CD4-positive, alpha-beta T cell (primary cell): ENCODE data around the gene ADCY4. TPM values are rescaled to one million over a fixed set of nuclear protein-coding genes. Genes with fewer than 3 reads are reported as not detected.

Experiments used
- ATAC-seq: fragments of 200-7000 bp; cut with Tn5 transposase; one replicate; pipeline ENCODE4 v1.10.0; 2022; ENCODE audit warnings: mild to moderate bottlenecking; ENCODE audit not compliant: poor library complexity
- CTCF ChIA-PET: fragments of 350-600 bp; sonication (Branson Sonifier 250); formaldehyde crosslinking; loops from one replicate; lab custom pipeline; 2021; ENCODE audit warnings: antibody characterized with exemption, inconsistent platforms; lab: Charles Lee
- POLR2A ChIA-PET: fragments of 350-600 bp; sonication (Branson Sonifier 250); formaldehyde crosslinking; loops from one replicate; lab custom pipeline; 2021; ENCODE audit warnings: antibody characterized with exemption, inconsistent platforms; lab: Charles Lee
- DNase-seq, 14 experiments: peaks; one replicate each; pipeline ENCODE4 v3.0.0-alpha.2; 2013 to 2020; ENCODE audit warnings: mixed read lengths in 2 of 14
- H3K27ac ChIP-seq, 2 donors: one replicate each; pipeline versions ENCODE4 v1.5.1 to v1.7.0; 2013; ENCODE audit warnings: low read length in 2 of 2, low read depth in 1 of 2, mild to moderate bottlenecking in 1 of 2
- H3K27me3 ChIP-seq, 2 experiments: 1 replicate in 1 of 2; 2 replicates in 1 of 2; pipeline versions ENCODE4 v1.6.1 to v1.7.0; 2013; ENCODE audit warnings: low read length in 2 of 2, control low read depth in 1 of 2, mild to moderate bottlenecking in 1 of 2, moderate library complexity in 1 of 2; ENCODE audit not compliant: insufficient read depth in 2 of 2, control insufficient read depth in 1 of 2
- H3K36me3 ChIP-seq: one replicate; pipeline ENCODE4 v1.6.1; 2013; ENCODE audit warnings: low read length, control low read depth; ENCODE audit not compliant: insufficient read depth
- H3K4me1 ChIP-seq: one replicate; pipeline ENCODE4 v1.6.1; 2013; ENCODE audit warnings: low read length, control low read depth; ENCODE audit not compliant: insufficient read depth
- H3K4me3 ChIP-seq: one replicate; pipeline ENCODE4 v1.5.1; 2013; ENCODE audit warnings: mild to moderate bottlenecking, low read length, moderate library complexity
- H3K9me3 ChIP-seq, 2 experiments: 1 replicate in 1 of 2; 2 replicates in 1 of 2; pipeline versions ENCODE4 v1.6.1 to v1.7.0; 2013; ENCODE audit warnings: low read length in 2 of 2, mild to moderate bottlenecking in 2 of 2, control low read depth in 1 of 2, moderate library complexity in 1 of 2; ENCODE audit not compliant: control insufficient read depth in 1 of 2, insufficient read depth in 1 of 2
- H3K27ac Mint-ChIP-seq: one replicate; pipeline ENCODE4 v1.8.0; 2020; ENCODE audit warnings: mixed read lengths
- H3K27me3 Mint-ChIP-seq: one replicate; pipeline ENCODE4 v1.8.0; 2021; ENCODE audit warnings: mixed read lengths
- H3K36me3 Mint-ChIP-seq: one replicate; pipeline ENCODE4 v1.8.0; 2021; ENCODE audit warnings: low read depth, mixed read lengths
- H3K4me1 Mint-ChIP-seq: one replicate; pipeline ENCODE4 v1.8.0; 2021; ENCODE audit warnings: low read depth, mixed read lengths
- H3K4me3 Mint-ChIP-seq: one replicate; pipeline ENCODE4 v1.8.0; 2020; ENCODE audit warnings: mild to moderate bottlenecking, mixed read lengths
- H3K9me3 Mint-ChIP-seq: one replicate; pipeline ENCODE4 v1.8.0; 2020; ENCODE audit warnings: mixed read lengths
- intact Hi-C, 2 experiments: fragments of 100-400 bp; cut with DNase I in 1 of 2; cut with micrococcal nuclease in 1 of 2; formaldehyde crosslinking; loops; one replicate each; pipeline versions ENCODE4 v1.15.1 to v1.9.0; 2023 to 2025; cut with DNase I, micrococcal nuclease
- total RNA-seq, 174 experiments: library from RNA in 2 of 174; stranded (reverse) in 2 of 174; gene quantifications; one replicate each; pipeline ENCODE4 v1.2.3 and lab custom pipeline; 2021 to 2026
- TF ChIP-seq, protein P1 (sequence below): fragments of 200-600 bp; IDR thresholded peaks from one replicate; pipeline ENCODE4 v1.8.0; 2022; ENCODE audit warnings: antibody characterized with exemption, mild to moderate bottlenecking

Gene ADCY4
- total RNA-seq, 2 experiments from 2014 or later: 4.7 to 5.9 TPM

- no peak for DNase-seq
- Histone ChIP-seq H3K4me1 (no peaks in the 10 kb centered on the region), H3K9me3 (no peaks in the 10 kb centered on the region), H3K4me3 (no peak overlapping the region), H3K36me3 (no peaks in the 10 kb centered on the region), H3K27me3 (peaks cover 18 to 29% of the 10 kb centered on the region in 2 experiments), H3K27ac (no peak overlapping the region)
- Mint-ChIP-seq H3K36me3 (no peaks in the 10 kb centered on the region), H3K27ac (no peak overlapping the region), H3K4me1 (no peaks in the 10 kb centered on the region), H3K4me3 (no peak overlapping the region), H3K9me3 (no peaks in the 10 kb centered on the region), H3K27me3 (peaks cover 66% of the 10 kb centered on the region)
- ChIA-PET CTCF (no interaction called here), POLR2A (interaction anchor here (1.2 kb wide), 1 partner anchor 12 kb away, joined by 3 read pairs; the partner anchor contains the start of gene RIPK3)
- TF ChIP-seq, protein P1, sequence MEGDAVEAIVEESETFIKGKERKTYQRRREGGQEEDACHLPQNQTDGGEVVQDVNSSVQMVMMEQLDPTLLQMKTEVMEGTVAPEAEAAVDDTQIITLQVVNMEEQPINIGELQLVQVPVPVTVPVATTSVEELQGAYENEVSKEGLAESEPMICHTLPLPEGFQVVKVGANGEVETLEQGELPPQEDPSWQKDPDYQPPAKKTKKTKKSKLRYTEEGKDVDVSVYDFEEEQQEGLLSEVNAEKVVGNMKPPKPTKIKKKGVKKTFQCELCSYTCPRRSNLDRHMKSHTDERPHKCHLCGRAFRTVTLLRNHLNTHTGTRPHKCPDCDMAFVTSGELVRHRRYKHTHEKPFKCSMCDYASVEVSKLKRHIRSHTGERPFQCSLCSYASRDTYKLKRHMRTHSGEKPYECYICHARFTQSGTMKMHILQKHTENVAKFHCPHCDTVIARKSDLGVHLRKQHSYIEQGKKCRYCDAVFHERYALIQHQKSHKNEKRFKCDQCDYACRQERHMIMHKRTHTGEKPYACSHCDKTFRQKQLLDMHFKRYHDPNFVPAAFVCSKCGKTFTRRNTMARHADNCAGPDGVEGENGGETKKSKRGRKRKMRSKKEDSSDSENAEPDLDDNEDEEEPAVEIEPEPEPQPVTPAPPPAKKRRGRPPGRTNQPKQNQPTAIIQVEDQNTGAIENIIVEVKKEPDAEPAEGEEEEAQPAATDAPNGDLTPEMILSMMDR: no peak
- no peak for ATAC-seq
- intact Hi-C loops: no loop called here
Observed at GRCh38 chr14:24351517-24351916, 16.6 kb upstream of the ADCY4 start.

- ATAC-seq: no peak
- Histone ChIP-seq H3K4me1 (no peaks in the 10 kb centered on the region), H3K36me3 (no peaks in the 10 kb centered on the region), H3K27me3 (peaks cover 19 to 33% of the 10 kb centered on the region in 2 experiments), H3K27ac (no peak overlapping the region), H3K4me3 (no peak overlapping the region), H3K9me3 (no peaks in the 10 kb centered on the region)
- intact Hi-C loops: no loop called here
- H3K36me3 Mint-ChIP-seq: no peaks in the 10 kb centered on the region
- no peak overlapping the region for H3K4me3 Mint-ChIP-seq
- no peak overlapping the region for H3K27ac Mint-ChIP-seq
- TF ChIP-seq, protein P1: no peak
- peaks cover 75% of the 10 kb centered on the region for H3K27me3 Mint-ChIP-seq
- no peaks in the 10 kb centered on the region for H3K9me3 Mint-ChIP-seq
- CTCF ChIA-PET: no interaction called here
- DNase-seq: no peak
- no peaks in the 10 kb centered on the region for H3K4me1 Mint-ChIP-seq
- POLR2A ChIA-PET: no interaction called here
Observed at GRCh38 chr14:24349742-24350141, 14.9 kb upstream of the ADCY4 start.

DNA sequence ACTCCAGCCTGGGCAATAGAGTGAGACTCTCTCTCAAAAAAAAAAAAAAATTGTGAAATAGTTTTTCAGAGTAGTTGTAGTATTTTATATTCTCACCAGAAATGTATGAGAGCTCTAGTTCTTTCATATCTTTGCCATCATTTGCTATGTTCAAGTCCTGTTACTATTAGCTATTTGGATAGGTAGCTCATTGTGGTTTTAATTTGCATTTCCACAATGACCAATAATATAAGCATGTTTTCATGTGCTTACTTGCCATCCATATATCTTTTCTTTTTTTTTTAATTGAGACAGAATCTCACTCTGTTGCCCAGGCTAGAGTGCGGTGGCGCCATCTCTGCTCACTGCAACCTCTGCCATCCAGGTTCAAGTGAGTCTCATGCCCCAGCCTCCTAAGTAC lies 13.3 kb upstream of the ADCY4 start:
- peaks cover 21 to 29% of the 10 kb centered on the region in 2 experiments for H3K27me3 ChIP-seq
- Mint-ChIP-seq H3K4me3 (no peak overlapping the region), H3K36me3 (no peaks in the 10 kb centered on the region), H3K4me1 (no peaks in the 10 kb centered on the region), H3K27me3 (peaks cover 73% of the 10 kb centered on the region), H3K27ac (no peak overlapping the region), H3K9me3 (no peaks in the 10 kb centered on the region)
- no peak overlapping the region for H3K27ac ChIP-seq
- H3K4me3 ChIP-seq: no peak overlapping the region
- ATAC-seq (no peak), DNase-seq (no peak)
- ChIA-PET POLR2A (no interaction called here), CTCF (interaction anchor here (0.5 kb wide), 1 partner anchor 16 kb away, joined by 3 read pairs; no protein-coding TSS in a partner anchor)
- intact Hi-C loops: no loop called here
- H3K9me3 ChIP-seq: no peaks in the 10 kb centered on the region
- H3K4me1 ChIP-seq: no peaks in the 10 kb centered on the region
- TF ChIP-seq, protein P1: no peak
- no peaks in the 10 kb centered on the region for H3K36me3 ChIP-seq
